NCI-H524 (cell line): ENCODE results near the gene DAAM2.

Experiments used
- DNase-seq, 2 experiments: peaks; one replicate each; lab custom pipeline; 2025; lab: John Stamatoyannopoulos, UW

DAAM2 gene

DNA sequence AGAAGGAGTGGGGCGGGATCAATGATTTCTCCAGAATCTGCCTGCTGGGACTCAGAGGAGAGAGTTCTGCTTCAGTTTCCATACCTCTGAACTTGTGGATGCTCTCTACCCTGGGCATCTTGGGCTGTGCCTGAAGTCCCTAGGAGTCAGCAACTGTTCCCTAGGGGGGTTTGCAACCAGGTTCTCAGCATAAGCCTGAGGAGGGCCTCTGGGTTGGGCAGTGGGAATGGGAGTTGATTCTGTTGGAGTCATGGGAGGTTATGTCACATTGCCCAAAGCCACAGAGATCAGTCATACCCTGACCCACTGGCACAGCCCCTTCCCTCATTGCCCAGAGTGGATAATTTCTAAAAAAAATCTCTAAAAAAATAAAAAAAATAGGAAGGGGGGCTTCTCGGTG lies 94.7 kb downstream of the DAAM2 start:
- DNase-seq, result no peak

DNA sequence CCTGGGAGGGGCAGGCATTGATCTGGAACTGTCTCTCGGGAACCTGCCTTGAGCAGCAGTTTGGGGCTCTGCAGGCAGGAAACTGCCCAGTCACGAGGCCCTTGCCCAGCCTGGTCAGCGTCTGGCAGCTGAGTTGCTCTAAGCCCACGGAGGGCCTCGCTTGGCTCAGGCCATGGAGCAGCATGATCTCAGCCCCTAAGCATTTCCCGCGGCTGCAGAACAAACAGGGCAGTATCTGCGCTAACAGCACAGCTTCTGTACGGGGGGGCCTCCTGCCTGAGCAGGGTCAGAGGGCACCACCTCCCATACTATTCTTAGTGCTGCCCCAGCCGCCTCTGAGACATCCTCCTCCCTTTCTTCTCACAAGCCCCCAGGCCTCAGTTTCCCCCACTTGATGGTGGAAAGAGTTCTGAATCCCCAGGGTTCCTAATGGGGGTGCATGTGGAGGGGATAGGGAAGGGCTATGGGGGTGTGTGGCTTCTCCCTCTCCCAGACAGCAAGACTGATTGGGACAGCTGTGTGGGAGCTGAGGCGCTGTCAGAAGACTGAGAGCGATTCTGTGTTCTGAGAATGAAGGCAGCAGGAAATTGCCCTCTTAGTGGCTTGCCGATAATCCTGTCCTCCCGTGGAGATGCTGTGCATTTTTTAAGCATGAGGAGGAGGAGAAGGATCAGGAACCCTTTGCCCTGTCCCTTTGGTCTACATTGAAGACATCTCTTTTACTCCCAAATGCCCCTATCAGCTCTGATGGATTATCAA lies 95.7 kb downstream of the DAAM2 start:
- no peak for DNase-seq

DNA sequence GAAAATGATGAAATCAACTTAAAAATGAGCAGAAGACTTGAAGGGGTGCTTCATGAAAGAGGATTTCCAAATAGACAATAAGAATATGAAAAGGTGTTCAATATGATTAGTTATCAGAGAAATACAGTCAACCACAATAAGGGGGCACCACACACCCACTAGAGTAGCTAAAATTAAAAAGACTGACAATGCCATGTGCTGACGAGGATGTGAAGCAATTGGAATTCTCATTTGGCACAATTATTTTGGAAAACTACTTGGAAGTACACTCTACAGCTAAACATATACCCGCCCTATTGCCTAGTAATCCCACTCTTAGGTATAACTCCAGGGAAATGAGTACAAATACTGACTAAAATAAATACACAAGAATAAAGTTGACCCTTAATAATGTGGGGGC lies 97.1 kb downstream of the DAAM2 start:
- DNase-seq, result no peak

DNA sequence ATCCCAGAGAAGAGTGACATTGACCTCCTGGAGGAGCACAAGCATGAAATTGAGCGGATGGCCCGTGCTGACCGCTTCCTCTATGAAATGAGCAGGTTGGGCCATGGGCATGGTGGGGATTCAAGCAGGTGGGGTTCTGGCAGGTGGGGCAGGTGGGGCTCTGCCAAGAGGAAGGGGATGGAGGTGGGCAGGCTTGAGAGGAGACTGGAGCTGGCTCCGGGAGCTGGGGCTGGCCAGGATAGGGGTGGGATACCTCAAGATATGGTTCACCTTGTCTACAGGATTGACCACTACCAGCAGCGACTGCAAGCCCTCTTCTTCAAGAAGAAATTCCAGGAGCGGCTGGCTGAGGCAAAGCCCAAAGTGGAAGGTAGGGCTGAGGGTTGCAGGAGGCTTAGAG lies 99.2 kb downstream of the DAAM2 start:
- no peak for DNase-seq

DNA sequence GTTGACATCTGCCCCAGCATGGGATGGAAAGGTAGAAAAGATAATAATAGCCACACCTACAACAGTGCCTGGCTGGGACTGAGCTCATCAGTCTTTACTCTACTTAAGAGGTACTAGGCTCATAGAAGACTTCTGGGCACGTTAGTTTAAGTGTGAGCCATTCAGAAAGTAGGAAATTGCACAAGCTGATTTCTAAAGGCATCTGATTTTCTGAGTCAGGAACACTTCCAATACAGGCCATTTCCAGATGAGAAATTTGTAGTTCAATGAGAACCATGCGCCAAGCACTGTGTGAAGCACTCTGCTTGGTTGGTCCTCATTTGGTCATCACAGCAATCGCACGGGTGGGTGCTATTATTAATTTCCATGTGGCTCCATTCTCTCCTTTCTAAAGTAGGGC lies 99.8 kb downstream of the DAAM2 start:
- no peak for DNase-seq

DNA sequence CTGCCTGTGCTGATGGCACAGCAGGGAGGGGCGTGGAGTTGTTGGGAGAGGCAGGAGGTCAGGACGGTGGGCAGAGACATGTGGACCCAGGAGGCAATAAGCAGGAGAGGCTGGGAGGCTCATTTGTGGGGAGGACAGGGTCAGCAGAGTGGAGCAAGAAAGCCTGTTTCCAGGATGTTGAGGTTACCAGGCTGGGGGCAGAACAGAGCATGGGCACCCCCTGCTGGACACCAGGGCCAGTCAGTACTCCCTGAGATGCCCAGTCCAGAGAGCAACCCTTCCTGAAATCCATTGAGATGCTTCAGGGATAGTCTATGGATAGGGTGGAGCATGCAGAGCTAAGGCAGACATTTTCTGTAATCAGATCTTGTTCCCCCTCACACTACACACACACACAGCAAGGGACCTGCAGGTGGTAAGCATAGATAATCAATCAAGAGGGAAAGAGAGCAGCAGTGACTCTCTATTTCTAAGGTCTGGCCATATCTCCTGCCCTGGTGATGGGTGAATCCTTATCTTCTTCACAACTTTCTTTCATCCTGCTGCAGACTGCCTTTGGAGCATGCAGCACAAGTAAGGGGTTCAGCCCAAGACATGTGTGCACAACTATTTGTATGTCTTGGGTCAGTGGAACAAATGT lies 100.4 kb downstream of the DAAM2 start:
- peak in 1 of 2 experiments; percentile 42 for DNase-seq

DNA sequence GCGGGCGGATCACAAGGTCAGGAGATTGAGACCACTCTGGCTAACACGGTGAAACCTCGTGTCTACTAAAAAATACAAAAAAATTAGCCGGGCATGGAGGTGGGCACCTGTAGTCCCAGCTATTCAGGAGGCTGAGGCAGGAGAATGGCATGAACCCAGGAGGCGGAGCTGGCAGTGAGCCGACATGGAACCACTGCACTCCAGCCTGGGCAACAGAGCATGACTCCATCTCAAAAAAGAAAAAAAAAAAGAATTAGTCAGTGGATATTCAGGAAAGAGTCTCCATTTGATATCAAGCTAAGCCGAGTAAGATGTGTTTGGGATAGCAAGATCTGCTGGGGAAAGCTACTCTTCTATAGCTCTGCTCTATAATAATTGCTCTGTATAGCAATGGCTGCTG lies 101.1 kb downstream of the DAAM2 start:
- DNase-seq, result no peak

DNA sequence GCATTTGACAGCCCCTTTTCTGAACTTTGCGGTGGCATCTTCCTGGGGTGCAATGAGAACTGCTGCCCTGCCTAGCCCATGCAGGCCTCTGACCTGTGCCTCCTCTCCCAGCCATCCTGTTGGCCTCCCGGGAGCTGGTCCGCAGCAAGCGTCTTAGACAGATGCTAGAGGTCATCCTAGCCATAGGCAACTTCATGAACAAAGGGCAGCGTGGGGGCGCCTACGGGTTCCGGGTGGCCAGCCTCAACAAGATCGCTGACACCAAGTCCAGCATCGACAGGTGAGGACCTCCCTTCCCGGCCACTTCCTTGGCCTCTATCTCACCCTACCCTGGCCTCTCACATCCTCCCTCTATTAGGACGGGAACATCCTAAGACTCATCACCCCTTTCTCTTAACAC lies 104.5 kb downstream of the DAAM2 start:
- no peak for DNase-seq

DNA sequence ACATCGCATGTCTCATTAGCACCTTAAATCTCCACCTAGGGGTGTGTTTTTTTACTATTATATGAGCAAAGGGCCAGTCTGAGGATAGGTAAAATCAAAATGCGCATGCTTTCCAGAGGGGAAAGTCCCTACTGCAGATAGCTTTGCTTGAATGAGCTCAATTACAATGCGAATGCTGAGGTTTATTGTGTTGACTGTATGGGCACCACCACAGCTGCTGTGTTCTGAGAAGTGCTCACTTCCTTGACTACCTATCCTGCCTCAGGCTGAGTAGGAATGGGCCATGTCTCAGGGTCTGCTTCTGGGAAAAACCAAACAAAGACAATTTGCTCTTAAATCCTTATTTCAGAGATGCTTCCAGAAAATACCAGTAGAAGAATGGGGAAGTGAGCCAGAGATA lies 105.5 kb downstream of the DAAM2 start:
- no peak for DNase-seq

DNA sequence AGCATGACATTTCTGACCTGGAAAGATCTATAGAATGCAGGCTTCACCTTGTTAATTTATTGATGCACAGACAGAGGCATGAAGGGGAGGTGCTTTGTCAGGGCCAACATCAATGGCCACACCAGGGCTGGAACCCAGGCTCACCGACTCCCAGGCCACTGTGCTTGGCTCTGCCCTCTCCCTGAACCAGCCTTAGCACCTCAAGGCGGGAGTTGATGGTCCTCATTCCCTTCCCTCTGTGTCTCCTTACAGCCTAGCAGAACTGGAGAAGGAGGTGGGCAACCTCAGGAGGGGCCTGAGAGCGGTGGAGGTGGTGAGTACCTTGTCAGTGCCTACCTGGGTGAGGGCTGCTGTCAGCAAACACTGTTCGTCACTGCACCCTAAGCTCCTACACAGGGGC lies 106.4 kb downstream of the DAAM2 start:
- no peak for DNase-seq

DNA sequence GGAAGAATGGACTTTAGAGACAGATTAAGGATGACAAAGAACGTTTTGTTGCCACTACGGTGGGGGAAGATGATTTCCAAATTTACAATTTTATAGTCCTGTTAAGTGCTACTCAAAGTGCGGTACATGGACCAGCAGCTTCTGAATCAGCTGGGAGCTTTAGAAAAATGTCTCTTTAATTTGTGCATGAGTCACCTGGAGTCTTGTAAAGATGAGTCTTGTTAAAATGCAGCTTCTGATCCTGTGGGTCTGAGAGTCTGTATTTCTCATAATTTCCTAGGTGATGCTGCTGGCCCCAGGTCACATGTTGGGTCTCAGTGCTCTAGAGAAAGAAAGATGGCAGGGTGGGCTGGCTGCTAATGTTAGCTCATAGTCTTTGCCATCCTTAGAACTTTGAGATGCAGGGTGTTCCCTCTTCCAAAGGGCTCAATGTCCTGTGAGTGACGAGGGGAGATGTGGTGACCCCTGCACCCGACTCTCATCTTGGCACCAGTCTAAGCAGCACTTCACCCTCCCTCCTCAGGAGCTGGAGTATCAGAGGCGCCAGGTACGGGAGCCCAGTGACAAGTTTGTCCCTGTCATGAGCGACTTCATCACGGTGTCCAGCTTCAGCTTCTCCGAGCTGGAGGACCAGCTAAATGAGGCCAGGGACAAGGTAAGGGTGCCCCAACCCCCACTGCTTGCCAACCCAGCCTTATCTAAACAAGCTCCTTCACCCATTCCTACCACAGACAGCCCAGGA lies 107.5 kb downstream of the DAAM2 start:
- DNase-seq, result no peak

DNA sequence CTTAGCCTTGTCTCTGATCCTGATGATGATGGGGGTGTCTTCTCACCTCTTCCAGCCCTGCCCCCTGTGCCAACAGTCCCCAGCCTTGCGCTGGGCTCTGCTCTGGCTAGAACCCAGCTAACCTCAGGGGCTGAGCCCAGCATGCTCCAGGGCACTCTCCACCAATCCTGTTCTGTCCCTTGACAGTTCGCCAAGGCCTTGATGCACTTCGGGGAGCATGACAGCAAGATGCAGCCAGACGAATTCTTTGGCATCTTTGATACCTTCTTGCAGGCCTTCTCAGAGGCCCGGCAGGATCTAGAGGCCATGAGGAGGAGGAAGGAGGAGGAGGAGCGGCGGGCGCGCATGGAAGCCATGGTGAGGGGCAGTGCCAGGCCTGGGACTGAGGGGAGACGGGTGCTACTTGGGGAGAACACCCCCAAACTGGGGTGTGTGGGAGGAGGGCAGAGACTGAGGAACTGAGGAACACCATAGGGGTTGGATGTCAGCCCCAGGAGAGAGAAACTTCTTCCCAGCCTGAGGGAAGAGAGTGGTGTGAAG lies 109.0 kb downstream of the DAAM2 start:
- DNase-seq, result no peak

DNA sequence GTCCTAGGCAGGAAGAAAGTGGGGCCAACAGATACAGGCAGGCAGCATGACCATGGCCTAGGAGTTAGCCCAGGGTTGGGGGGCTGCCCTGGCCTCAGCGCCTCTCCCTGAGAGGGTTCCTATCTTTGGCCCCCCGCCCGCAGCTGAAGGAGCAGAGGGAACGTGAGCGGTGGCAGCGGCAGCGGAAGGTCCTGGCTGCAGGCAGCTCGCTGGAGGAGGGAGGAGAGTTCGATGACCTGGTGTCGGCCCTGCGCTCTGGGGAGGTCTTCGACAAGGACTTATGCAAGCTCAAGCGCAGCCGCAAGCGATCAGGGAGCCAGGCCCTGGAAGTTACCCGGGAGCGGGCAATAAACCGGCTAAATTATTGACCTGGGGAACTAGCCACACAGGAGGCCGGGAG lies 109.5 kb downstream of the DAAM2 start:
- DNase-seq, result no peak

DNA sequence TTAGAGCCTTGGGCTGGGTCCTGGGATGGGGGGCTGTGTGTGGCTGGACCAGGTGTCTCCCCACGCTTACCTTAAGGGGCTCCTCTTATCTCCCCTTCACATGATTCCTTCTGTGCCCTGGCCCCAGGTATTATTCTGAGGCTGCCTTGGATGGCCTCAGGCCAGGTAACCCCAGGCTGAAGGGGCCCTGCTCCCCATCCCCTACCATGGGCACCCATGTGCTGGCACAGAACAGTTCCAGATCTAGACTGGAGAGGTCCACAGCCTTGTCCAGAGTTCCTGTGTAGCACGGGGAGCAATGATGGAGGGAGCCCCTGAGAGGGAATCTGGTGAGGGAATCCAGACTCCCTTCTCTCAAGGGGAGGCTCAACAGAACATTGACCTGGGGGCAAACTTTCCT lies 110.0 kb downstream of the DAAM2 start:
- DNase-seq, result no peak

DNA sequence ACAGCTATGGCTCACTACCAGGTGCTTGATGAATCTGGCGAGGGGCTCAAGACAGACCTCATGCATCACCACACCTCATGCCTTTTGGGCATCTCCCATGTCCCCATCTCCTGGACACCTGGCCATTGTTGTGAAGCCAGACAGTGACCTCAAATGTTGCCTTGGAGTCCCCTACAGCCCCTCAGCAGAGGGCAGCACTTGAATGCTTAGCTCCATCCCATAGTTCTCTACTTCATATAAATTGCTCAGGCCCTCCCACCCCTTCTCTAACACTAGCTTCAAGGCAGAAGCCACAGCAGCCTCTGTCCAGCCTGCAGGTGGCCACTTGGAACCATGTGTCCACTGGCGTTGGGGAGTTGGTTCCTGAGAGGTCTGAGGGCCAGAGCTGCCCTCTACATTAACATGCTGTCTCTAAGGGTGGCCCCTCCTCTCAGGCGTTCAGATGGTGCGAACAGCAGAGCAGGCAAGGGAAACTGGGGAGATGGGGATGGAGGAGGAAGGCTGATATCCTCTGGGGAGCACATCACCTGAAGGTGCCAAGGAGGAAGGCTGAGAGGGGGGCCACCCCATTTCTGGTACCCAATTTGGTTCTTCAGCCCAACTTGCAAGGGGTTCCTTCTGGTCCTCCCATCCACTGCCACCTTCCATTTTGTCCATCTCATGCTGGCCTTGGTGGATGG lies 110.8 kb downstream of the DAAM2 start:
- DNase-seq, result peak in 1 of 2 experiments; percentile 11

DNA sequence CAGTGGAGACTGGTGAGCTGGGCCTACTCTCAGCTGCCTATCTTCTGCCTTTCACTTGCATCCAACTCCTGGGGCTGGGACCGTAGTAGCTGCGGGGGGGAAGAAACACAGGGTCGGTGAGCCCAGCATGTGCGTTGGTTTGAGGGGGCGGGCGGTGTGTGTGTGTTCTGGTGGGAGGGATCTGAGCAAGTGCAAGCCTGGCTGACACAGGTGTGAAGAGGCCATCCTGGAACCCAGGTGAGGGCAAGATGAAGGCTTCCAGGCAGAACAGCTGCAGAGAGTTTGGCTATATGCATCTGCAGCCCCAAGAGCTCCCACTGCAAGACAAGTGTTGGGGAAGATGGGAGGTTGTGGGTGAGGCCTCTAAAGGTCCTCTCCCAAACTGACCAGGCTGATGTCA lies 111.5 kb downstream of the DAAM2 start:
- no peak for DNase-seq

DNA sequence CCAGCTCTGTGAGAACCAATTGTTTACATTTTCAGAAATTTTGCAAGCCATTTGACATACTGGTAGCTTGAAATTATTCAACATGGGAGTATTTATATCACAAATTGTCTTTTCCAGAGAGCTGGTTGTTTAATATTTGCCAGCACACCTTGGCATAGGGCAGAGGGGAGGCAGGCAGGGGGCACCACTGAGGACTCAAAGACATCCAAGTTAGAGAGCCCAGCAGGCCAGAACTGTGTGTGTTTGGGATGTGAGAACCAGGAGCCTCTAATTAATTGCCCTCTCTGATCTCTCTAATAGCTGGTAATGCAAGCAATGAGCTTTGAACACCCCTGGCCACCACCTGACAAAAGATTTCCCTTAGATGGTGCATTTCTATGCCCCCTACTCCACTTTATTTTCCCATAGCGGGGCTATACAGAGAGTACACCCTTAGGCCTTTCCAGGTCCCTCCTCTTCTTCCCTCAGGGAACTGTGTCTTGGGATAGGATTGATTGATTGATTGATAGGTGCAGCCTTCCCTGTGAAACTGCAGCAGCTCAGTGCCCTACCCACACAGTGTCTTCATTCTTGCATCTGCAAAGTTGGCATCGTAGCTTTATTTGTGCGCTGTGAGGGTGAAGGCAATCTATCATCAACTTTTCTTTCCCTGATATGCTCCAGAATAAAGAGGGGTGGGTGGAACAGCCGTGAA lies 112.9 kb downstream of the DAAM2 start:
- DNase-seq, result no peak

DNA sequence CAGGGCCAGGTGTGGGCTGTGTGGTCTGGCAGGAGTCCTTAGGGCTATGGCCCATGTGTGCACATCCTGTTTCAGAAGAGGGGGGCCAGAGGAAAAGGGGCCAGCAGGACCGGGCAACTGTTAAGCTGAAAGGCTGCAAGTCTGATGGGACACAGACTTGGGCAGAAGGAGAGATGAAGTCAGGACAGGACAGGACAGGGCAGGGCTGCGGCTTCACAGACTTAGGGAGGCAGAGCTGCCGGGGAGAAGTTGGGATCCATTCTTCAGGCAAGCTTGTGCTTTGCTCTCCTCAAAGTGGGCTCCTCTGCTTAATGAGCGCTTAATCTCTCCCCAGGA lies 113.4 kb downstream of the DAAM2 start:
- DNase-seq, result no peak

DNA sequence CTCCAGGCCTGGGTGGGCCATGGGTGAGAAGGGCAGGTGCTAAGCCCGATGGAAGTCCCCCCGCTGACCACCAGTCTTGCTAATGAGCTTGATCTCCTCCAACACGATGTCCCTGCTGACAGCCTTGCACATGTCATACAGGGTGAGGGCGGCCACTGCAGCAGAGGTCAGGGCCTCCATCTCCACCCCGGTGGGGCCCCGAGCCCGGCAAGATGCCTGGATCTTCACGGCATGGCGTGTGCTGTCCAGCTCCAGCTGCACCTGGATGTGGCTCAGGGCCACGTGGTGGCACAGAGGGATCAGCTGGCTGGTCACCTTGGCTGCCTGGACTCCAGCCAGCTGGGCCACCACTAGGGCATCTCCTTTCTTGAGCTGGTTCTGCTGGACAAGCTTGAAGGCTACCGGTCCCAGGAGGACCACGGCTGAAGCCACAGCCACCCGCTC lies 114.2 kb downstream of the DAAM2 start:
- no peak for DNase-seq

DNA sequence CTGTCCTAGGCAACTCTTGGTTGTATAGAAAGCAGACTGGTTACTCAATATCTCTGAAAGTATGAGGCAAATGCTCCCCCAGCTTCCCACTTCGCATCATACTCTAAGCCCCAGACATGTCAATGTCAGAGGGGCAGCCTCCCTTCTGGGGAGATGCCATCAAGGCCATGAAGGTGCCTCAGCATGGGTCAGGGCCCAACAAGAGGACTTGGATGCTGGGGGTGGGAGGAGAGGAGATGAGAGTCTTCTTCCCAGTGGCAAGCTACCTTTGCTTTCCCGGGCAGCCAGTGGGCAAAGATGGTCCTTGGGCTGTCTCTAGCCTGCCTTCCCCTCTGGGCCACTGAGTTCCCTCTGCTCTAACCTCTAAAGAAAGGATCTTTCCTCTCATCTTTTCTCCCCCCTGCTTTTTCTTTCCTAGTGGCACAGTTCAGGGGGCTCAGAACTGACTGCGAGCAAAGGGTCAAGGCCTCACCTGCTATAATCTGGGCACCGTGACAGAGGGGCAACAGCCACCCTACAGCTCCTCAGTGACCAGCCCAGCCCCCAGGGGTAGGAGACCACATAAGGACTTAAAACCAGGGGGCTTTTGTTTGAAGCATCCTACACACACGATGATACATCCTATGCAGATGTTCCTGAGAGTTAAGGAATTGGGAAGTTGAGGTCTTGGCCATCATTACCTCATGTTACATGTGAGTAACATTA lies 115.8 kb downstream of the DAAM2 start:
- no peak for DNase-seq
